ENCODE measurements around the gene GRK1.

Gene GRK1

DNA sequence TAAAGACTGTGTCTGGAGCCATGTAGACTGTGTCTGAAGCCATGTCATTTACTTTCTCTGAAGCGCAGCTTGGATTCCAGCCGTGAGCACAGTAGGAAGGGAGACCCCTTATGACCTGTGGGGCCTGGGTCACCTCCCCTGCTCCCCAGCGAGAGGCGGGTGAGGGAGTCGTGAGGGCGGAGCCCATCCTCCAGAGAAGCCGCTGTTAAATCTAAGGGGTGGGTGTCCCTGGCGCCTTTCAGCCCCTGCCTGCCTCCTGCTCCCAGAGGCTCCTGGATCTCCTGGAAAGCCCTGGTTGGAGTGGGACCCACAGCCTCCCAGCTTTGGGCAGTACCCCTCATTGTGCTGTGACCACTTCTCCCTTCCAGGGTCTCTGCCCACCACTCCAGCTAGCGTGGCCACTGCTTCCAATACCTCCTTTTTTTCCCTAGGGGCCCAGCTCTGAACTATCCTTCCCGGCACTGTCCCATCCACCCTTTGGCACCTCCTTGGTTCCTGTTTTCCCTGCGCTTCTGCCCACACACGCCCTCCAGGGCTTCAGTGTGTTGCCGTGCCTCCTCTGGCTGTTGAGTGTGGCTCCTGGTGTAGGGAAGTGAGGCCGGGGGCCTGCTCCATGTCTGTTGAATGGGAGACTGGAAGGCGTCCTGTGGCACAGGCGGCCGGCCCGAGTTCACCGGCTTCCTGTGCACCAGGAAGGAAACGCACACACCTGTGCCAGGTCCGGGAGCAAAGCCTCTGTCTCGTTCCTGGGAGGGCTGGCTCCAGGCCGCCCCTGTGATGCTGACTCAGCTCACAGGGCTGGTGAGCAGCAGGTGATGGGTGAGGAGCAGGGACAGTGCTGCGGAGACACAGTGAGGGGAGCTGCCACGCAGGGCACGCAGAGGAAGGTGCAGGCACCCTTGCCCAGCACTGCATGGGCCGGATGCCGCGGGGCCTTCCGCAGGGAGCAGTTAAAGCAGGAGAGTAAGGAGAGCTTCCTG is 38.4 kb upstream of the GRK1 start:
- H3K4me3 ChIP-seq (ENCODE audit: control insufficient read depth, low read depth, low read length): no peak overlapping the region
- TF ChIP-seq, protein P1, sequence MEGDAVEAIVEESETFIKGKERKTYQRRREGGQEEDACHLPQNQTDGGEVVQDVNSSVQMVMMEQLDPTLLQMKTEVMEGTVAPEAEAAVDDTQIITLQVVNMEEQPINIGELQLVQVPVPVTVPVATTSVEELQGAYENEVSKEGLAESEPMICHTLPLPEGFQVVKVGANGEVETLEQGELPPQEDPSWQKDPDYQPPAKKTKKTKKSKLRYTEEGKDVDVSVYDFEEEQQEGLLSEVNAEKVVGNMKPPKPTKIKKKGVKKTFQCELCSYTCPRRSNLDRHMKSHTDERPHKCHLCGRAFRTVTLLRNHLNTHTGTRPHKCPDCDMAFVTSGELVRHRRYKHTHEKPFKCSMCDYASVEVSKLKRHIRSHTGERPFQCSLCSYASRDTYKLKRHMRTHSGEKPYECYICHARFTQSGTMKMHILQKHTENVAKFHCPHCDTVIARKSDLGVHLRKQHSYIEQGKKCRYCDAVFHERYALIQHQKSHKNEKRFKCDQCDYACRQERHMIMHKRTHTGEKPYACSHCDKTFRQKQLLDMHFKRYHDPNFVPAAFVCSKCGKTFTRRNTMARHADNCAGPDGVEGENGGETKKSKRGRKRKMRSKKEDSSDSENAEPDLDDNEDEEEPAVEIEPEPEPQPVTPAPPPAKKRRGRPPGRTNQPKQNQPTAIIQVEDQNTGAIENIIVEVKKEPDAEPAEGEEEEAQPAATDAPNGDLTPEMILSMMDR (IDR thresholded peaks at IDR 0.05; ENCODE audit: control insufficient read depth, insufficient read depth, low read depth, low read length, missing control alignments): no peak
- no peak for DNase-seq (ENCODE audit: low read depth)

DNA sequence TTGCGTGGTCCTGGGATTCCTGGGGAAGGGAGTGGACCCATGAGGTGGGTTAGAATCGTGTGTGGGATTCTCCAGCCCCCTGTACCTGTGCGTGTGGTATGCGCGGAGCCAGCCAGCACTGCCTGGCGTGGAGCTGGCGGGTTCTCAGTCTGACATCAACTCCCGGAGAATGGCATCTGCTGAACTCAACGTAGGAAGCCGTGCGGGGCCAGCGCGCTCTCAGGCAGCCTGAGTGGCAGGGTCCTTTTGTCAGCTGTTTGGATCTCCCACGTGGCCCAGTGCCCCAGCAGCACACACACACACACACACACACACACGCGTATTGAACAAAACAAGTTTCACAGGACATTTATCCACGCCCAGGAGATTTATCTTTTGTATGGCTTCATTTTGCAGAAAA is 37.2 kb upstream of the GRK1 start:
- DNase-seq (ENCODE audit: low read depth): no peak
- TF ChIP-seq, protein P1 (IDR thresholded peaks at IDR 0.05; ENCODE audit: control insufficient read depth, insufficient read depth, low read depth, low read length, missing control alignments): no peak
- no peak overlapping the region for H3K4me3 ChIP-seq (ENCODE audit: control insufficient read depth, low read depth, low read length)

DNA sequence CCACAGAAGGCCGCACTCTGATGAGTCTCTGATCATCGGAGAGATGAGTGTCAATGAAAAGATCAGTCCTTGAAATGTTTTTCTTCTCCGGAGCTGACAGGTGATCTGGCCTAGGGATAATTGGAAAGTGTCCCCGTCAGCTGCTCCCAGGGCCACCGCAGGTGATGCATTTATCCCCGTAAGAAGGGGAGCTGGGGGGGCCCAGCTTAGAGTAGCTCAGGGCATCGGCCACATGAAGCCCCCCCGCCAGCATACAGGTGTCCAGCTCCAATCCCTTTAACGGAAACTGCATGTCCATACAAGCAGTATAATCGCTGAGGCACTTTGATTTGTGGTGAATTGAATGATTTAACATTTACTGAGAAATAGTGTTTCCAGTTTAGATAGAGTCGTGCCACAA is 36.7 kb upstream of the GRK1 start:
- DNase-seq (ENCODE audit: low read depth): no peak
- no peak overlapping the region for H3K4me3 ChIP-seq (ENCODE audit: control insufficient read depth, low read depth, low read length)
- TF ChIP-seq, protein P1 (IDR thresholded peaks at IDR 0.05; ENCODE audit: control insufficient read depth, insufficient read depth, low read depth, low read length, missing control alignments): no peak

DNA sequence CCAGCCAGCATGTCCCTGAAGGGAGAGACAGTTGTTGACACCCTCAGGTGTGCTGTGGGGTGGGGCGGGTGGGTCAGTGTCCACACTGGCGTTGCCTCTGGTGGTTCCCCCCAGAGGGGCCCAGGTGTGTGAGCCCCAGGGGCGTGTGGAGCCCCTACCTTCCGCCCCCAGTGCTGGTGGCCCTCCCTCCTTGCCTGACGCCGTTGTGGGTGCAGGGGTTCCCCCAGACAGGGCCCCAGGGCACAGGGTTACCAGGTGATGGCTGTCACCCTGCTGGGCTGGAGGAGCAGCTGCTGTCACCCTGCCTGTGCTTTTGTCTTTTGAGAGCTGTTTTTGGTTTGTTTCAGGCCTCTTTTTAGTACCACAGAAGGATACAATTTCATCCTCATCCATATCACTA is 36.2 kb upstream of the GRK1 start:
- TF ChIP-seq, protein P1 (IDR thresholded peaks at IDR 0.05; ENCODE audit: control insufficient read depth, insufficient read depth, low read depth, low read length, missing control alignments): no peak
- no peak for DNase-seq (ENCODE audit: low read depth)
- no peak overlapping the region for H3K4me3 ChIP-seq (ENCODE audit: control insufficient read depth, low read depth, low read length)

DNA sequence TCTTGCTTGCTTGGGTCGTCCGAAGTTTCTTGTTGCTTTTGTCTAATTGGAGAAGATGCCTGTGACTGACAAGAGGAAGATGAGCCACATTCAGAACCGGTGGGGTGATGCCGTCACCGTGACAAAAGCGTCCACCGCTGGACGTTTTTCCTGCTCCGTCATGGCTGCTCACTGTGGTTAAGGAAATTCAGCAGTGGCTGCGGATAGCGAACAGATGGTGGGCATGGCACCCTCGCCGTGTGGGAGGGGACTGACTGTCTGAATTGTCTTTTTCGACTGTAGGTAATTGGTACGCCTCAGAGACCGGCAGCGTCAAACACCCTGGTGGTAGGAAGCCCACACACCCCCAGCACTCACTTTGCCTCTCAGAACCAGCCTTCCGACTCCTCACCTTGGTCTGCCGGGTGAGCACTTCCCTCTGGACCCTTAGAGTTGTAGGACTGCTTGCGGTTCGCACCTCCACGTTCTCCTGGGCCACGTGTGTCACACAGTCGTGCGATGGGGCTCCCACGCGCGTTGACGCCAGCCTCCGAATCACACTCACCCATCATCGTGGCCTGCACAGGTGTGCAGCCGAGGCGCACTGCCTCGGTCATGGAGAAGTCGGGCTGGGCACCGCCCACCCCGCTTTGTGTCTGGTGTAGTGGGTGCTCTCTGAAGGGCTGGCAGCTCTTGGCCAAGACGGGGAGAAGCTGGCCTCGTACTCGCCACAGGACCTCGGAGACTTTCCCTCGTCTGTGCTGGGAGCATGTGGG is 35.5 kb upstream of the GRK1 start:
- no peak for DNase-seq (ENCODE audit: low read depth)
- TF ChIP-seq, protein P1 (IDR thresholded peaks at IDR 0.05; ENCODE audit: control insufficient read depth, insufficient read depth, low read depth, low read length, missing control alignments): no peak
- H3K4me3 ChIP-seq (ENCODE audit: control insufficient read depth, low read depth, low read length): no peak overlapping the region

DNA sequence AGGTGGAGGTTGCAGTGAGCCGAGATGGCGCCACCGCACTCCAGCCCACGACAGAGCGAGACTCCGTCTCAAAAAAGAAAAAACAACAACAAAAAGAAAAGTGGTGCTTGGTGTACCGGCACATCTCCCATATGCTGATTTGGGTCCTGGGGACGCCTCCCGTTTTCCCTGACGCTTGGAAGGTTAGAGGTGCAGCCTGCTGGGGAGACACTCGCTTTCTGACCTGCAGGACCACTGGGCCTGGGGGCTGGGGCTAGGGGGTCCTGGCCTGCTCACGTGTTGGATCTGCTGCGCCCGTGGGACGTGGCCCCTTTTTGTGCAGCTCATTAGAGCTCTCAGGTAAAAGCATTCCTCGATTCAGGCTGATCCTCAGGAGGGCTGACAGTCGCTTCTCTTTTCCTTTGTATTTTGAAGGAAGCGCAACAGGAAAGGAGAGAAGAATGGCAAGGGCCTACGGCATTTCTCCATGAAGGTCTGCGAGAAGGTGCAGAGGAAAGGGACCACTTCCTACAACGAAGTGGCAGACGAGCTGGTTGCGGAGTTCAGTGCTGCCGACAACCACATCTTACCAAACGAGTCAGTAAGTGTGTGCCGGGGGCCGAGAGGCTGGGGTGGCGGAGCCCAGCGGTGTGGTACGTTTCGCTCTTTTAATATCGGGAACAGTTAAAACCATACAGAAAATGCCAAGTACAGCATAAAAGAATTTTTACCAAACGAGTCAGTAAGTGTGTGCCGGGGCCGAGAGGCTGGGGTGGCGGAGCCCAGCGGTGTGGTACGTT is 34.1 kb upstream of the GRK1 start:
- no peak for DNase-seq (ENCODE audit: low read depth)
- TF ChIP-seq, protein P1 (IDR thresholded peaks at IDR 0.05; ENCODE audit: control insufficient read depth, insufficient read depth, low read depth, low read length, missing control alignments): no peak
- no peak overlapping the region for H3K4me3 ChIP-seq (ENCODE audit: control insufficient read depth, low read depth, low read length)
